HepG2 (cell line): ENCODE results near the gene EPB41L4A. TPM values are rescaled to one million over a fixed set of nuclear protein-coding genes. Genes with fewer than 3 reads are reported as not detected.

Experiments used
- ATAC-seq: fragments of 200-7000 bp; cut with Tn5 transposase; 3 replicates; pipeline ENCODE4 v1.9.1; 2020; ENCODE audit warnings: mild to moderate bottlenecking, moderate library complexity
- BruUV-seq: library from RNA; stranded (reverse); fragments of 400-500 nt; replicated peaks from 2 replicates; lab custom pipeline; 2021; lab: Mats Ljungman, UMichigan
- CTCF ChIA-PET: fragments of 300-600 bp; formaldehyde crosslinking; extraction: SDS; loops from one replicate; lab custom pipeline; 2021; ENCODE audit warnings: low total read pairs, inconsistent platforms, low intra/inter-chr PET ratio; lab: Yijun Ruan, JAX
- POLR2A ChIA-PET: fragments of 350-600 bp; sonication (Branson Sonifier 250); formaldehyde crosslinking; loops from one replicate; lab custom pipeline; 2020; ENCODE audit warnings: antibody characterized with exemption, inconsistent platforms; lab: Yijun Ruan, JAX
- DNase-seq: peaks from one replicate; pipeline ENCODE4 v3.0.0-alpha.2; 2015; ENCODE audit warnings: low spot score
- FAIRE-seq: peaks from 3 replicates; lab custom pipeline; 2011; peaks lifted over from hg19 to GRCh38; lab: Jason Lieb, UNC
- H2AFZ ChIP-seq: one replicate; pipeline ENCODE4 v1.6.1; 2011; ENCODE audit warnings: low read length, inconsistent platforms
- H3K27ac ChIP-seq: fragments of 300-600 bp; 3 replicates; pipeline ENCODE4 v1.8.0; 2011; ENCODE audit warnings: mixed run types, mild to moderate bottlenecking, mixed read lengths, low read length, inconsistent platforms; ENCODE audit not compliant: insufficient read depth; ENCODE audit errors: extremely low read length
- H3K27me3 ChIP-seq, 2 experiments: fragments of 200-600 bp in 1 of 2; 2 replicates in 1 of 2; 3 replicates in 1 of 2; pipeline versions ENCODE4 v1.6.0 to v1.8.0; 2011; ENCODE audit warnings: low read length in 2 of 2, mild to moderate bottlenecking in 2 of 2, moderate library complexity in 2 of 2, inconsistent platforms in 1 of 2; ENCODE audit not compliant: insufficient read depth in 2 of 2, control insufficient read depth in 1 of 2
- H3K36me3 ChIP-seq, 2 experiments: fragments of 200-600 bp in 1 of 2; replicated peaks in 1 of 2; 2 replicates in 1 of 2; 3 replicates in 1 of 2; pipeline versions ENCODE4 v1.5.1 to v1.8.0; 2011; ENCODE audit warnings: low read length in 2 of 2, inconsistent platforms in 1 of 2; ENCODE audit not compliant: insufficient read depth in 2 of 2, control insufficient read depth in 1 of 2
- H3K4me1 ChIP-seq: 2 replicates; pipeline ENCODE4 v1.5.1; 2012; ENCODE audit warnings: low read length, inconsistent platforms; ENCODE audit not compliant: insufficient read depth
- H3K4me2 ChIP-seq: 2 replicates; pipeline ENCODE4 v1.6.0; 2011; ENCODE audit warnings: low read depth, low read length, inconsistent platforms
- H3K4me3 ChIP-seq, 3 experiments: fragments of 200-600 bp in 1 of 3; sonication (generic), shearing (Covaris generic) in 1 of 3; replicated peaks in 1 of 3; 2 replicates each; pipeline ENCODE4 v1.5.1; 2011 to 2016; ENCODE audit warnings: low read length in 3 of 3, inconsistent platforms in 2 of 3, low read depth in 2 of 3, mild to moderate bottlenecking in 2 of 3, control low read depth in 1 of 3, mixed read lengths in 1 of 3; ENCODE audit not compliant: insufficient read depth in 1 of 3
- H3K79me2 ChIP-seq: one replicate; pipeline ENCODE4 v1.6.1; 2011; ENCODE audit warnings: low read length, inconsistent platforms; ENCODE audit not compliant: insufficient read depth
- H3K9ac ChIP-seq: 2 replicates; pipeline ENCODE4 v1.6.0; 2011; ENCODE audit warnings: mild to moderate bottlenecking, low read depth, low read length, inconsistent platforms; ENCODE audit not compliant: insufficient read depth
- H3K9me3 ChIP-seq: 2 replicates; pipeline ENCODE4 v1.5.1; 2012; ENCODE audit warnings: mild to moderate bottlenecking, low read length
- H4K20me1 ChIP-seq: 2 replicates; pipeline ENCODE4 v1.6.0; 2011; ENCODE audit warnings: inconsistent platforms, mild to moderate bottlenecking, low read length, moderate library complexity; ENCODE audit not compliant: insufficient read depth
- FOSL1 ChIP-seq: sonication (generic); formaldehyde crosslinking; IDR thresholded peaks from 2 replicates; pipeline ENCODE4 v1.9.0; 2021; ENCODE audit warnings: missing genetic modification reagents, borderline replicate concordance
- FOXA3 ChIP-seq: IDR thresholded peaks from 2 replicates; pipeline ENCODE4 v1.6.1; 2016; ENCODE audit warnings: missing genetic modification reagents, missing compliant biosample characterization
- GABPA ChIP-seq, 2 experiments: IDR thresholded peaks; 2 replicates each; pipeline ENCODE4 v1.6.1; 2011 to 2016; ENCODE audit warnings: low read depth in 2 of 2, low read length in 1 of 2, missing biosample characterization in 1 of 2, missing genetic modification characterization in 1 of 2
- HNRNPK ChIP-seq: fragments of 200-400 bp; formaldehyde crosslinking; IDR thresholded peaks from 2 replicates; pipeline ENCODE4 v1.6.1; 2018; ENCODE audit warnings: low read length, low read depth, moderate library complexity, mild to moderate bottlenecking; ENCODE audit not compliant: poor library complexity, severe bottlenecking
- KDM5B ChIP-seq: sonication (generic); formaldehyde crosslinking; IDR thresholded peaks from 2 replicates; pipeline ENCODE4 v1.4.0; 2020; ENCODE audit warnings: missing genetic modification reagents, mild to moderate bottlenecking, borderline replicate concordance
- NCOA2 ChIP-seq: sonication (generic); formaldehyde crosslinking; IDR thresholded peaks from 2 replicates; pipeline ENCODE4 v1.8.0; 2022; ENCODE audit warnings: inconsistent platforms
- RCOR2 ChIP-seq: IDR thresholded peaks from 2 replicates; pipeline ENCODE4 v1.6.1; 2016; ENCODE audit warnings: missing biosample characterization, missing genetic modification reagents
- STAT5B ChIP-seq: sonication (generic); formaldehyde crosslinking; IDR thresholded peaks from 2 replicates; pipeline ENCODE4 v1.4.0; 2020; ENCODE audit warnings: missing genetic modification reagents
- SUZ12 ChIP-seq: fragments of 150-350 bp; IDR thresholded peaks from 2 replicates; pipeline ENCODE4 v1.6.1; 2014; ENCODE audit warnings: low read depth, low read length
- ZBTB34 ChIP-seq: sonication (generic); formaldehyde crosslinking; IDR thresholded peaks from 2 replicates; pipeline ENCODE4 v1.8.0; 2022; ENCODE audit warnings: mild to moderate bottlenecking, missing genetic modification reagents
- ZC3H13 ChIP-seq: sonication (generic); formaldehyde crosslinking; IDR thresholded peaks from 2 replicates; pipeline ENCODE4 v1.8.1; 2023; ENCODE audit warnings: mild to moderate bottlenecking, missing genetic modification reagents, moderate library complexity
- ZNF24 ChIP-seq: fragments of 450-650 bp; IDR thresholded peaks from 2 replicates; pipeline ENCODE4 v1.6.1; 2017; ENCODE audit warnings: antibody characterized with exemption, mild to moderate bottlenecking
- ZNF326 ChIP-seq: sonication (generic); formaldehyde crosslinking; IDR thresholded peaks from 2 replicates; pipeline ENCODE4 v1.4.0; 2020; ENCODE audit warnings: missing genetic modification reagents, borderline replicate concordance
- ZNF337 ChIP-seq: sonication (generic); formaldehyde crosslinking; IDR thresholded peaks from 2 replicates; pipeline ENCODE4 v1.5.1; 2020; ENCODE audit warnings: missing genetic modification reagents, low read depth, mild to moderate bottlenecking, borderline replicate concordance
- ZNF598 ChIP-seq: sonication (generic); formaldehyde crosslinking; IDR thresholded peaks from 2 replicates; pipeline ENCODE4 v1.5.1; 2020; ENCODE audit warnings: mild to moderate bottlenecking, missing genetic modification reagents, borderline replicate concordance
- ZNF609 ChIP-seq: sonication (generic); formaldehyde crosslinking; IDR thresholded peaks from 2 replicates; pipeline ENCODE4 v1.4.0; 2020; ENCODE audit warnings: mild to moderate bottlenecking, missing genetic modification reagents, borderline replicate concordance
- WGBS: methylation state at CpG from one replicate; pipeline ENCODE4 v1.1.6; 2017; ENCODE audit warnings: low lambda C conversion rate; 5-methylcytosine and 5-hydroxymethylcytosine counted together
- in situ Hi-C: cut with HindIII; loops from 2 replicates; pipeline ENCODE4 v1.10.0; 2017; ENCODE audit warnings: low pct_unique_long_range_greater_than_20kb; ENCODE audit not compliant: extremely low pct_ligation_motif_present
- intact Hi-C: fragments of 100-400 bp; cut with micrococcal nuclease; formaldehyde crosslinking; loops from one replicate; pipeline ENCODE4 v1.10.0; 2022; ENCODE audit not compliant: unreplicated experiment
- polyA plus RNA-seq, 8 experiments: library from polyadenylated mRNA; depleted of rRNA in 3 of 8; stranded (reverse) in 7 of 8; unstranded in 1 of 8; fragments of >200 nt; fragmentation: Illumina TruSeq in 4 of 8; extraction: Trizol in 4 of 8; gene quantifications; 2 replicates each; pipeline versions ENCODE4 v1.2.1 to v1.2.3, GENCODE V29; 2011 to 2016; ENCODE audit warnings: low read depth in 4 of 8, missing spikeins in 1 of 8, mixed read lengths in 1 of 8; ENCODE audit not compliant: insufficient read depth in 1 of 8
- total RNA-seq, 5 experiments: library from RNA; depleted of rRNA; stranded (reverse); fragments of >200 nt; fragmentation: Illumina TruSeq; extraction: Trizol; gene quantifications; 2 replicates each; pipeline ENCODE4 v1.2.3, GENCODE V29; 2016; ENCODE audit warnings: low read depth in 1 of 5
- TF ChIP-seq, protein P1 (sequence below): sonication (generic); formaldehyde crosslinking; IDR thresholded peaks from 2 replicates; pipeline ENCODE4 v1.4.0; 2020; ENCODE audit warnings: missing genetic modification reagents
- TF ChIP-seq, protein P2 (sequence below): IDR thresholded peaks from 2 replicates; pipeline ENCODE4 v1.6.1; 2012; ENCODE audit warnings: inconsistent platforms

The EPB41L4A gene
- total and polyA plus RNA-seq, 2 of the 13 experiments (the other 11 are each of a cell fraction or from before 2014, with no cell fraction given), result 0.07 TPM; not detected in 1

DNA sequence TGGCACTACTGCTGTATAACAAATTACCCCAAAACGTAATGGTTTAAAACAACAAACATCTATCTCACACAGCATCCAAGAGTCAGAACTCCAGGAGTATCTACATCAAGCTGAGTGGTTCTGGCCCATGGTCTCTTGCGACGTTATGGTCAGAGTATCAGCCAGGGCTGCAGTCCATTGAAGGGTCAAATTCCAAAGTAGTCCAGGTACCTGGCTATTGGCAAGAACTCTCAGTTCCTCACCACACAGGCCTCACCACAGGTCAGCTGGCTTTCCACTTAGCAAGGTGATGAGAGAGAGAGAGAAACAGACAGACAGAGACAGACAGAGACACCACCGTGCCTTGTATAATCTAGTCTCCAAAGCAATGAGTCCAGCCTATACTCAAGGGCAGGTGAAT is 22.6 kb downstream of the EPB41L4A start:
- no peak overlapping the region for H3K9ac ChIP-seq
- H2AFZ ChIP-seq, result no peak overlapping the region
- no peaks in the 10 kb centered on the region for H4K20me1 ChIP-seq
- no peaks in the 10 kb centered on the region for H3K4me1 ChIP-seq
- DNase-seq (no peak), ATAC-seq (no peak), FAIRE-seq (no peak)
- no peak overlapping the region for H3K4me3 ChIP-seq
- no peak for TF ChIP-seq RCOR2 (CRISPR knock-in tag)
- no peak for TF ChIP-seq ZNF337
- TF ChIP-seq STAT5B, result no peak
- TF ChIP-seq SUZ12, result no peak
- no peak for TF ChIP-seq ZNF598 (CRISPR knock-in tag)
- TF ChIP-seq KDM5B (CRISPR knock-in tag), result no peak
- TF ChIP-seq, protein P1, sequence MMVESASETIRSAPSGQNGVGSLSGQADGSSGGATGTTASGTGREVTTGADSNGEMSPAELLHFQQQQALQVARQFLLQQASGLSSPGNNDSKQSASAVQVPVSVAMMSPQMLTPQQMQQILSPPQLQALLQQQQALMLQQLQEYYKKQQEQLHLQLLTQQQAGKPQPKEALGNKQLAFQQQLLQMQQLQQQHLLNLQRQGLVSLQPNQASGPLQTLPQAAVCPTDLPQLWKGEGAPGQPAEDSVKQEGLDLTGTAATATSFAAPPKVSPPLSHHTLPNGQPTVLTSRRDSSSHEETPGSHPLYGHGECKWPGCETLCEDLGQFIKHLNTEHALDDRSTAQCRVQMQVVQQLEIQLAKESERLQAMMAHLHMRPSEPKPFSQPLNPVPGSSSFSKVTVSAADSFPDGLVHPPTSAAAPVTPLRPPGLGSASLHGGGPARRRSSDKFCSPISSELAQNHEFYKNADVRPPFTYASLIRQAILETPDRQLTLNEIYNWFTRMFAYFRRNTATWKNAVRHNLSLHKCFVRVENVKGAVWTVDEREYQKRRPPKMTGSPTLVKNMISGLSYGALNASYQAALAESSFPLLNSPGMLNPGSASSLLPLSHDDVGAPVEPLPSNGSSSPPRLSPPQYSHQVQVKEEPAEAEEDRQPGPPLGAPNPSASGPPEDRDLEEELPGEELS (CRISPR knock-in tag), result no peak
- TF ChIP-seq ZBTB34 (CRISPR knock-in tag), result no peak
- no peak for TF ChIP-seq GABPA (IDR thresholded peaks at IDR 0.05; ENCODE audit: low read depth, low read length)
- no peak for TF ChIP-seq GABPA (CRISPR knock-in tag; IDR thresholded peaks at IDR 0.05; ENCODE audit: low read depth)
- TF ChIP-seq ZC3H13 (CRISPR knock-in tag), result no peak
- no peak for TF ChIP-seq ZNF24
- no peak for TF ChIP-seq FOXA3 (CRISPR knock-in tag)
- TF ChIP-seq ZNF326, result no peak
- no peak for TF ChIP-seq FOSL1 (CRISPR knock-in tag)
- TF ChIP-seq, protein P2, sequence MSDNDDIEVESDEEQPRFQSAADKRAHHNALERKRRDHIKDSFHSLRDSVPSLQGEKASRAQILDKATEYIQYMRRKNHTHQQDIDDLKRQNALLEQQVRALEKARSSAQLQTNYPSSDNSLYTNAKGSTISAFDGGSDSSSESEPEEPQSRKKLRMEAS, result no peak
- no peak for TF ChIP-seq HNRNPK
- no peak for TF ChIP-seq ZNF609 (CRISPR knock-in tag)
- no peak for TF ChIP-seq NCOA2 (CRISPR knock-in tag)
- TF ChIP-seq, all 625 proteins: peak for 0
- Histone ChIP-seq H3K9me3 (no peaks in the 10 kb centered on the region), H3K4me2 (no peak overlapping the region), H3K27ac (no peak overlapping the region), H3K79me2 (no peaks in the 10 kb centered on the region), H3K27me3 (peaks cover 0 to 7% of the 10 kb centered on the region in 2 experiments; a peak in 1 of 5 replicates), H3K36me3 (no peaks in the 10 kb centered on the region)
- in situ Hi-C loops, result no loop called here
- intact Hi-C loops, result no loop called here
- no TSS peak for BruUV-seq
- POLR2A ChIA-PET, result no interaction called here
- CTCF ChIA-PET, result no interaction called here
- WGBS, result 22% methylated on average over 4 of the region's 4 CpGs
